Measurements from ENCODE around the gene ZBTB7C.

- TF ChIP-seq CTCF (IDR thresholded peaks at IDR 0.05) (no peak), EZH2 (IDR thresholded peaks at IDR 0.05) (no peak)
Observed at GRCh38 chr18:48199399-48199798, 209.8 kb downstream of the ZBTB7C start.
